Fibroblast of skin of left biceps (primary cell): ENCODE data around the gene BBS7.
A peak's percentile ranks its signal among the peaks of the same experiment; 100 is the strongest.

ENCODE experiments used
- DNase-seq, 2 experiments: peaks; one replicate each; pipeline ENCODE4 v3.0.0-alpha.2; 2013; ENCODE audit warnings: low read depth in 2 of 2

The BBS7 gene

DNA sequence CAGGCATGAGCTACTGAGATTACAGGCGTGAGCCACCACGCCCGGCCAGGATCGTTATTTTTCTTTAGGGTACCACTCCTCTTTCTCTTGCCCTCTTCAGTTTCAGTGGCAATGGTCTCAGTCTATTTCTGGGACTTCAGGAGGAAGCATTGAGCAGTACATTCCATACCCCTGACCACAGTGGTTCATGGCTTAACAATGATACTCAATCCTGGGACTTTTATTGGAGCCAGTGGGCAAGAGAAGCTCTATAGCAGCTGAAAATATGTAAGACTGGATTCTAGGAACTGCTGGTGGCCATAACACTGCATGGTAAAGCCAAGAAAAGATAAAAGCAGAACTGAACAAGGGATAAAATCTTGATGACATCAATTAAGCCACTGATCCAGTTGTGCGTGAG lies 40.8 kb downstream of the BBS7 start:
- DNase-seq: no peak

- peak in 1 of 2 experiments; percentile 19 for DNase-seq
Measured at GRCh38 chr4:121827853-121828252, 42.4 kb downstream of the BBS7 start.

GRCh38 chr4:121824950-121825349 lies 45.3 kb downstream of the BBS7 start:
- DNase-seq: no peak

GRCh38 chr4:121824171-121824527 lies 46.1 kb downstream of the BBS7 start:
- DNase-seq: no peak

DNA sequence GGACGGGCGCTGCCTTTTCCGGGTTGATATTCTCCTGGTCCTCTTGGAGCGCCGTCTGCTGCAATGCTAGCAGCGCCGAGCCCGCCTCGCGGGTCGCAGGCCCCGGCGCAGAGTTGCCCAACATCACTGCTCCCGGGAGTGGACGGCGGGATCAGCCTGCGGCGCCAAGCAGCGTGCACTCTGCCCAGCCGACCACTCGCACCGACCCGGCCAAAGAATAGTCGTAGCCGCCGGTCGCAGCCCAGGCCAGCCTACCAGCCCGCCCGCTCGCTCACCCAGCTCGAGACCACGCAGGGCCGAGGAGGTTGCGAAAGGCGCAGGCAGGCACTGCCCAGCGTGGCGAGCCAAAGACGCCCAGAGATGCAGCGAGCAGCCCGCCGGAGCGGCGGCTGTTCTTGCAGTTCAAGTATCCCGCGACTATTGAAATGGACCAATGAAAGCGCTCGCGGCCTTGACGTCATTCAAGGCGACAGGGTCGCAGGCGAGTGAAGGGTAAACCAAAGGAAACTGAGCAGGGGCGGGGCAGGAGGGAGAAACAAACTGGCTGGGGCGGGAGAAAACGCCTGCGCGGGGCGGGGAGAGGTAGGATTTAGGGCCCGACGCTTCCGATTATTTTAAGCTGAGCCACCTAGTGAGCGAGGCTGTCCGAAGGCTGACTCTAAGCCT lies 46.6 kb downstream of the BBS7 start, which contains the start of gene CCNA2:
CCNA2 (minus strand) TSS at position 379 of the 666 bp plus-strand sequence; CDS start at position 124, 255 bp downstream.
- peak; percentile 89 to 90 for DNase-seq

- no peak for DNase-seq
Measured at GRCh38 chr4:121822796-121823504, 47.3 kb downstream of the BBS7 start.

- DNase-seq: no peak
Measured at GRCh38 chr4:121822047-121822446, 48.2 kb downstream of the BBS7 start.

GRCh38 chr4:121819216-121819965 lies 50.9 kb downstream of the BBS7 start:
- no peak for DNase-seq

- no peak for DNase-seq
Measured at GRCh38 chr4:121818215-121818614, 52.1 kb downstream of the BBS7 start.

- DNase-seq: no peak
Measured at GRCh38 chr4:121817701-121818100, 52.6 kb downstream of the BBS7 start.

DNA sequence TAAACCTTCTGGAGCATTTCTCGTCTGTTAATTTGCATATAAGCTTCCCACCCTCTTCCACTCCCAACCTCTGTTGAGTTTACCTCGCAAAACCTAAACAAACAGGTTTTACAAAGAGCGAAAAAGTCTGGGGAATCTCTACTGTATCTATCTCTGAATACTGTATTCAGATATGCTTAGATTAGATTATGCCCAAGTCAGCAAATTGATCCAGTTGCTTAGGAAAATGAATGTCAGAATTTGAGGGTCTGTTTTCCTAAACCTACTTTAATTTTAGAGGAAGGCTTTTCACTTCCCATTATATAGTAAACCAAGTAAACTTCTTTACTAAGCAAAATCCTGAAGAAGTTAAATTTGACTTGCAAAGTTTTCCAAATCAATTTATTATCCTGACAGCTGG lies 53.3 kb downstream of the BBS7 start:
- DNase-seq: no peak

- no peak for DNase-seq
Measured at GRCh38 chr4:121814756-121815155, 55.5 kb downstream of the BBS7 start.

DNA sequence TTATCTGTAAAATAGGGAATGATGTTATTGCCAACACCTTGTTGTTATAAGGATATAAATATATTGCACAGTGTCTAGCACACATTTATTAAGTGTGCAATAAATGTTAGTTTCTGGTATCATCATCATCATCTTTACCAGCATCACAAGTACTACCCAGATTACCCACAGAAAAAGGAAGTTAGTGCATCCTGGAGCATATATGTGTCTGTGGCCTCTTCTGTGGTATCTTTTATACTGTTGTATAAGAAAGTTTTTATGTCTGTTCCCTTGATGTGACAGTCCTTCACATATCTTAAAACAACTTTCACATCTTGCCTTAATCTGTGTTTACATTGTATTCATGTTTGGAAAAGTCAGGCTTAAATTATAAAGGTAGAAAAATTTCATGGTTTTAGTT lies 59.2 kb downstream of the BBS7 start:
- no peak for DNase-seq

DNA sequence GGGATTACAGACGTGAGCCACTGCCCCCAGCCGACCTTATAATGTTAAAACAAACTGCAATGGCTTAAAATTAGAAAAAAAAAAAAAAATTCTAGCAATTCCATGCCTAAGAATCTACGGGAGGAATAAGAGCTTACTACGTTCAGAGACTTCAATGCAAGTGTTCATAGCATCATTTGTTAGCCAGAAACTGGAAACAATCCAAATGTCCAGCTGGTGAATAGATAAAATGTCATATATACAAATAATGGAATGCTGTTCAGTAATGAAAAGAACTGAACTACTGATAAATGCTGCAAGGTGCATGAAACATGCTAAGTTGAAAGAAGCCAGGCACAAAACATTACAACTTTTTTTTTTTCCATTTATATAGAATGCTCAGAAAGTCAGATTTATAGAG lies 63.9 kb downstream of the BBS7 start:
- no peak for DNase-seq

DNA sequence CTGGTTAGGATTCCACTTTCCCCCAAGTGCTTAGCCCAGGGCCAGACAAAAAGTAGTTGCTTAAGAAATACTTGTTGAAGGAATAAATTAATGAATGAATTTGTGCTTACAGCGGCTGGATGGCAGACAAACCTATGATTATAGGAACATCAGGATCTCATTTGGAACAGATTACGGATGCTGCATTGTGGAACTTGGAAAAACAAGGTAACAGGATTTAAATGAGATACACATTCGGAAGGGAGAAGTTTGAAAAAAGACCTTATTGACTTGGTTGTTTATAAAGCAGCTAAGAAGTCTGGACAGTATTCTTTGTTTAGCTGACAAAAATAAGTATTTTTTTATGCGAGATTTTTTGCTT lies 68.6 kb downstream of the BBS7 start:
- DNase-seq: no peak

DNA sequence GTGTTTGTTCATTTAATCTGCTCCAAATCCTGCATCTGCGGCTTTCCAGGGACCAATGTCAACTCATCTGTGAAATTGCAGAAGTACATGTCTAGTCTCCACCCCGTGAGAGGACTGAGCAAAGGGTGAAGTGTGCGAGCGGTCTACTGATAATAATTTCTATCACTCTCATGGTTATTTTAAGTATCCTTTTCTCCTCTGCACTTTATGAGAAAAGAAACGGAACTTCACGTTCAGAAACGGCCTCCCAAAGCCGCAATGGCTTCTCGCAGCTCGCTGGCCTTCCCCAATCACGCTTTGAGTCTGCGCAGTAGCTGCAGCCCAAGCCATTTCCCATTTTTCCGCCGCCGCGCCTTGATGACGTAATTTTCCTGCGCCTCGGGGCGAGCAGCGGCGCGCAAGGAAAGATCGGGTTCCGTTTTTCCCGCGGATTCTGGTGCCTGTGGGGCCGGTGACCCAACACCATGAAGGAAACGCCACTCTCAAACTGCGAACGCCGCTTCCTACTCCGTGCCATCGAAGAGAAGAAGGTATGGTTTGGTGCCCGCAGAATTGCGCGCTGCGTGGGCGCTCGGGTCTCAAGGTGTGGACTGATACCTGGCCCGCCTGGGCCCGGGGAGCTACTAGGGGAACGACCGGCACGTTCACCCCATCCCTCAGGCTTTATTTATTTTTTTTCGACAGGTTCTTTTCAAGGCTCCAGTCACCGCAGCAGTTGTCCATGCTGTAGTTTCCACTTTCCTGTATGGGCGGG lies 69.1 kb downstream of the BBS7 start, which contains the start of gene EXOSC9:
EXOSC9 (plus strand) TSS at position 363 of the 754 bp plus-strand sequence; CDS start at position 465, 102 bp downstream.
- DNase-seq: peak; percentile 90 to 91

GRCh38 chr4:121800638-121800960 lies 69.7 kb downstream of the BBS7 start:
- DNase-seq: no peak

DNA sequence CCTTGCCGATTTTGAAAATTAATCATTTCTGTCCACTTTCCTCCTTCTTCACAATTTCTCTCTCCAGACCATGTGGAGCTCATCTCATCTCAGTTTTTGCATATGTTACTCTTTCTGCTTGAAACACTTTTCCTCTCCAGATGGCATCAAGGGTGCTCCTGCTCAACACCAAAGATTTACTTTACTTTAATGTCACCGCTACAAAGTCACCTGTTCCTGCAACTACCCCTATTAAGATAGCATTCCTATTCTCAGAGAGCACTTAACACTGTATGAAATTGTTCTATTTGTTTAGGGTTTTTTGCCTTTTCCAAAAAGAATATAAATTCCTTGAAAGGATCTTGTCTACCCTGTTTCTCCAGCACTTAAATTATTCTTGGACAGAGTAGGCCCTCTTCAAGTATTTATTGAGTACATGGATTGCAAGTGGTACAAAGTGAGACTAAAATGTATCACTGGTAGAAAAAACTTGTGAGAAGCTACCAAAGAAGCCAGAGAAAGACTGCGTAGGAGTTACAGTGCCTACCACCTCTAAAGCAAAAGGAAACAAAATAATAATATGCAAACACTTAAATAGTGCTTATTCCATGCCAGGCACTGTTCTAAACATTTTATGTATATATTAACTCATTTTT lies 70.3 kb downstream of the BBS7 start:
- DNase-seq: no peak

DNA sequence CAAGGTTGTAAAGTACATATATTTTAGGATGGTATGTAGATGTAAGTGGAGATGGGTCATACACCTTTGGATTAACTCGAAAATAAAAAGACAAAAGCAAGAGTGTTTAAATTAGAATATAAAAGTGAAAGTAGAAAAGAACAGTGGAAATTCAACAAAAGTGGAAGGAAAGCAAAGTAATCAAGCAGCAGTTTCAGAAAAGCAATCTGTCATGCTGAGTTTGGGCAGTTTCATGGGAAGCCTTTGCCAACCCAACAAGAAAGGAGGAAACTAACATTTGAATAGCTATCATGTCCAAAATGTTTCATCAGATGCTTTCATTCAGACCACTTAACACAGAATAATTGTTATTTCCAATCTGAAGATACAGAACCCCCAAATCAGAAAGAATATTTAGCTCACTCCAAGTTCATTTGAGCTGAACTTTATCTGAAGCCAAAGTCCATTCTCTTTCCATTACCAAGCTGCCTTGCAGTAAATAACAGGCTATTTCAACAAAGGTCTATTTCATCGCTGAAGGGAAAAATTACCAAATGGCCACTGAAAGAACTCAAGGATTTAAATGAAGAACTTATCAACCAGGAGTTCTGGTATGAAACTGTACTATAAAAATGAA lies 71.0 kb downstream of the BBS7 start:
- no peak for DNase-seq

DNA sequence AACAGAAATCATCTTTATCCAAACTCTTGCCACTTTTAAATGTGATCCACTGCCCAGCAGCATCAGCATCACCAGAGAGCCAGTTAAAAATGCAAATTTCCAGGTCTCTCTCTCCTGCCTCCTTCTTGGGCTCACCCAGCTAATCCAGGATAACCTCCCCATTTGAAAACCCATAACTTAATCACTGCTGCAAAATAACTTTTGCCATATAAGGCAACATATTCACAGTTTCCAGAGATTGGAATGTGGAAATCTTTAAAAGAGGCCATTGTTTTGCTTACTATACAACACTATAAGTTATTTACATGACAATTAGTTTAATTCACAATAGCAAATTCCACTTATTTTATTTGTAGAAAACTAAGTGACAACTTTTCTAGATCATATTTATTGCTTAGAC lies 74.0 kb downstream of the BBS7 start:
- no peak for DNase-seq

DNA sequence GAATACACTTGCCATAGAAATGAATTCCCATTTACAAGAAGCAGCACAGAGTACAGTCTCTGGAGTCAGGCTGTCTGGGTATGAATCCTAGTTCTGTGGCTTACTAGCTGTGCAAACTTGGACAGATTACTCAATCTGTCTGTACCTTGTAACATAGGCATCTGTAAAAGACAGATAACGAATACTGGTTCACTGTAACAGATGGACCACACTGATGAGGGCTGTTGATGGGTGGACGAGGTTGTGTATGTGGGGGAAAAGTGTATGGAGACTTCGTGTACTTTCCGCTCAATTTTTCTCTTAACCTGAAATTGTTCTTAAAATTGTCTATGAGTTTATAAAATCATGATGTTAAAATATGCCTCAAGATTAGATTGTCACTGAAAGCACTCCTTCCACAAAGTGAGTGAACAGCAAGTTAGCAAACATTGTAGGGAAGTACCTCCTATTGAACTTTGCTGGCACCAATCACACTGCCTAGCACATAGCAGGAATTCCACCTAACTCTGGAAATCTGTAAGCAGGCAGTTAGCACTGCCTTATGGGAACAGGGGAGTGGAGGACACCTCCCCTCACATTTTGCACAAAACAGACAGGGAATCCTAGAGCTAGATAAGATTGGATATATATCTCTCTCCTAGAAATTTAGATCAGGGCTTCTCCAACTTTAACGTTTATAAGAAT lies 75.6 kb downstream of the BBS7 start:
- DNase-seq: no peak
